ENCODE results near the gene OPRD1.

GRCh38 chr1:28886731-28887418, 74.9 kb downstream of the OPRD1 start:
- TF ChIP-seq, protein P1, sequence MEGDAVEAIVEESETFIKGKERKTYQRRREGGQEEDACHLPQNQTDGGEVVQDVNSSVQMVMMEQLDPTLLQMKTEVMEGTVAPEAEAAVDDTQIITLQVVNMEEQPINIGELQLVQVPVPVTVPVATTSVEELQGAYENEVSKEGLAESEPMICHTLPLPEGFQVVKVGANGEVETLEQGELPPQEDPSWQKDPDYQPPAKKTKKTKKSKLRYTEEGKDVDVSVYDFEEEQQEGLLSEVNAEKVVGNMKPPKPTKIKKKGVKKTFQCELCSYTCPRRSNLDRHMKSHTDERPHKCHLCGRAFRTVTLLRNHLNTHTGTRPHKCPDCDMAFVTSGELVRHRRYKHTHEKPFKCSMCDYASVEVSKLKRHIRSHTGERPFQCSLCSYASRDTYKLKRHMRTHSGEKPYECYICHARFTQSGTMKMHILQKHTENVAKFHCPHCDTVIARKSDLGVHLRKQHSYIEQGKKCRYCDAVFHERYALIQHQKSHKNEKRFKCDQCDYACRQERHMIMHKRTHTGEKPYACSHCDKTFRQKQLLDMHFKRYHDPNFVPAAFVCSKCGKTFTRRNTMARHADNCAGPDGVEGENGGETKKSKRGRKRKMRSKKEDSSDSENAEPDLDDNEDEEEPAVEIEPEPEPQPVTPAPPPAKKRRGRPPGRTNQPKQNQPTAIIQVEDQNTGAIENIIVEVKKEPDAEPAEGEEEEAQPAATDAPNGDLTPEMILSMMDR (conservative IDR thresholded peaks at IDR 0.05; ENCODE audit: low read length) = no peak
- TF ChIP-seq EZH2phosphoT487 (IDR thresholded peaks at IDR 0.05; ENCODE audit: borderline replicate concordance, low read depth, low read length) = no peak

All from OCI-LY7 (cell line).